HepG2 (cell line): ENCODE results near the gene MRPL28. TPM values are rescaled to one million over a fixed set of nuclear protein-coding genes. Genes with fewer than 3 reads are reported as not detected.

ENCODE experiments used
- ATAC-seq: fragments of 200-7000 bp; cut with Tn5 transposase; 3 replicates; pipeline ENCODE4 v1.9.1; 2020; ENCODE audit warnings: mild to moderate bottlenecking, moderate library complexity
- BruUV-seq: library from RNA; stranded (reverse); fragments of 400-500 nt; replicated peaks from 2 replicates; lab custom pipeline; 2021; lab: Mats Ljungman, UMichigan
- CTCF ChIA-PET: fragments of 300-600 bp; formaldehyde crosslinking; extraction: SDS; loops from one replicate; lab custom pipeline; 2021; ENCODE audit warnings: low total read pairs, inconsistent platforms, low intra/inter-chr PET ratio; lab: Yijun Ruan, JAX
- POLR2A ChIA-PET: fragments of 350-600 bp; sonication (Branson Sonifier 250); formaldehyde crosslinking; loops from one replicate; lab custom pipeline; 2020; ENCODE audit warnings: antibody characterized with exemption, inconsistent platforms; lab: Yijun Ruan, JAX
- DNase-seq: peaks from one replicate; pipeline ENCODE4 v3.0.0-alpha.2; 2015; ENCODE audit warnings: low spot score
- FAIRE-seq: peaks from 3 replicates; lab custom pipeline; 2011; peaks lifted over from hg19 to GRCh38; lab: Jason Lieb, UNC
- H2AFZ ChIP-seq: one replicate; pipeline ENCODE4 v1.6.1; 2011; ENCODE audit warnings: low read length, inconsistent platforms
- H3K27ac ChIP-seq: fragments of 300-600 bp; 3 replicates; pipeline ENCODE4 v1.8.0; 2011; ENCODE audit warnings: mixed run types, mild to moderate bottlenecking, mixed read lengths, low read length, inconsistent platforms; ENCODE audit not compliant: insufficient read depth; ENCODE audit errors: extremely low read length
- H3K27me3 ChIP-seq, 2 experiments: fragments of 200-600 bp in 1 of 2; 2 replicates in 1 of 2; 3 replicates in 1 of 2; pipeline versions ENCODE4 v1.6.0 to v1.8.0; 2011; ENCODE audit warnings: low read length in 2 of 2, mild to moderate bottlenecking in 2 of 2, moderate library complexity in 2 of 2, inconsistent platforms in 1 of 2; ENCODE audit not compliant: insufficient read depth in 2 of 2, control insufficient read depth in 1 of 2
- H3K36me3 ChIP-seq, 2 experiments: fragments of 200-600 bp in 1 of 2; replicated peaks in 1 of 2; 2 replicates in 1 of 2; 3 replicates in 1 of 2; pipeline versions ENCODE4 v1.5.1 to v1.8.0; 2011; ENCODE audit warnings: low read length in 2 of 2, inconsistent platforms in 1 of 2; ENCODE audit not compliant: insufficient read depth in 2 of 2, control insufficient read depth in 1 of 2
- H3K4me1 ChIP-seq: 2 replicates; pipeline ENCODE4 v1.5.1; 2012; ENCODE audit warnings: low read length, inconsistent platforms; ENCODE audit not compliant: insufficient read depth
- H3K4me2 ChIP-seq: 2 replicates; pipeline ENCODE4 v1.6.0; 2011; ENCODE audit warnings: low read depth, low read length, inconsistent platforms
- H3K4me3 ChIP-seq, 3 experiments: fragments of 200-600 bp in 1 of 3; sonication (generic), shearing (Covaris generic) in 1 of 3; replicated peaks in 1 of 3; 2 replicates each; pipeline ENCODE4 v1.5.1; 2011 to 2016; ENCODE audit warnings: low read length in 3 of 3, inconsistent platforms in 2 of 3, low read depth in 2 of 3, mild to moderate bottlenecking in 2 of 3, control low read depth in 1 of 3, mixed read lengths in 1 of 3; ENCODE audit not compliant: insufficient read depth in 1 of 3
- H3K79me2 ChIP-seq: one replicate; pipeline ENCODE4 v1.6.1; 2011; ENCODE audit warnings: low read length, inconsistent platforms; ENCODE audit not compliant: insufficient read depth
- H3K9ac ChIP-seq: 2 replicates; pipeline ENCODE4 v1.6.0; 2011; ENCODE audit warnings: mild to moderate bottlenecking, low read depth, low read length, inconsistent platforms; ENCODE audit not compliant: insufficient read depth
- H3K9me3 ChIP-seq: 2 replicates; pipeline ENCODE4 v1.5.1; 2012; ENCODE audit warnings: mild to moderate bottlenecking, low read length
- H4K20me1 ChIP-seq: 2 replicates; pipeline ENCODE4 v1.6.0; 2011; ENCODE audit warnings: inconsistent platforms, mild to moderate bottlenecking, low read length, moderate library complexity; ENCODE audit not compliant: insufficient read depth
- ARHGAP35 ChIP-seq: sonication (generic); formaldehyde crosslinking; IDR thresholded peaks from 2 replicates; pipeline ENCODE4 v1.9.0; 2022; ENCODE audit warnings: mild to moderate bottlenecking, inconsistent platforms, moderate library complexity, missing genetic modification reagents, borderline replicate concordance
- FOXK2 ChIP-seq: fragments of 450-650 bp; IDR thresholded peaks from 2 replicates; pipeline ENCODE4 v1.6.1; 2016
- HCFC1 ChIP-seq: fragments of 150-350 bp; IDR thresholded peaks from 2 replicates; pipeline ENCODE4 v1.6.1; 2014; ENCODE audit warnings: low read depth, low read length
- HNF4A ChIP-seq: sonication (generic); formaldehyde crosslinking; IDR thresholded peaks from 2 replicates; pipeline ENCODE4 v1.4.0; 2020; ENCODE audit warnings: missing genetic modification reagents
- ISX ChIP-seq: sonication (generic); formaldehyde crosslinking; conservative IDR thresholded peaks from 2 replicates; pipeline ENCODE4 v1.5.0; 2020; ENCODE audit warnings: missing genetic modification reagents
- MTERF4 ChIP-seq: sonication (generic); formaldehyde crosslinking; IDR thresholded peaks from 2 replicates; pipeline ENCODE4 v1.8.0; 2023; ENCODE audit warnings: mild to moderate bottlenecking, missing genetic modification reagents
- PRPF4 ChIP-seq: fragments of 200-400 bp; formaldehyde crosslinking; IDR thresholded peaks from 2 replicates; pipeline ENCODE4 v1.6.1; 2016; ENCODE audit warnings: low read length, low read depth; ENCODE audit not compliant: poor library complexity, severe bottlenecking
- RERE ChIP-seq: IDR thresholded peaks from 2 replicates; pipeline ENCODE4 v1.6.1; 2016; ENCODE audit warnings: low read depth, missing genetic modification reagents, missing compliant biosample characterization
- RFXAP ChIP-seq: sonication (generic); formaldehyde crosslinking; IDR thresholded peaks from 2 replicates; pipeline ENCODE4 v1.4.0; 2020; ENCODE audit warnings: missing genetic modification reagents, borderline replicate concordance
- THAP8 ChIP-seq: sonication (generic); formaldehyde crosslinking; IDR thresholded peaks from 2 replicates; pipeline ENCODE4 v1.5.1; 2020; ENCODE audit warnings: missing genetic modification reagents, mild to moderate bottlenecking, borderline replicate concordance
- ZMYM3 ChIP-seq: sonication (generic); formaldehyde crosslinking; IDR thresholded peaks from 2 replicates; pipeline ENCODE4 v1.5.1; 2020; ENCODE audit warnings: mild to moderate bottlenecking, missing genetic modification reagents
- ZNF274 ChIP-seq: sonication (generic); formaldehyde crosslinking; IDR thresholded peaks from 2 replicates; pipeline ENCODE4 v1.5.1; 2020; ENCODE audit warnings: mild to moderate bottlenecking, missing genetic modification reagents
- ZNF800 ChIP-seq: sonication (generic); formaldehyde crosslinking; IDR thresholded peaks from 2 replicates; pipeline ENCODE4 v1.4.0; 2020; ENCODE audit warnings: missing genetic modification reagents
- ZNF850 ChIP-seq: sonication (generic); formaldehyde crosslinking; conservative IDR thresholded peaks from 2 replicates; pipeline ENCODE4 v1.9.0; 2021; ENCODE audit warnings: mild to moderate bottlenecking, missing genetic modification reagents
- WGBS: methylation state at CpG from one replicate; pipeline ENCODE4 v1.1.6; 2017; ENCODE audit warnings: low lambda C conversion rate; 5-methylcytosine and 5-hydroxymethylcytosine counted together
- in situ Hi-C: cut with HindIII; loops from 2 replicates; pipeline ENCODE4 v1.10.0; 2017; ENCODE audit warnings: low pct_unique_long_range_greater_than_20kb; ENCODE audit not compliant: extremely low pct_ligation_motif_present
- intact Hi-C: fragments of 100-400 bp; cut with micrococcal nuclease; formaldehyde crosslinking; loops from one replicate; pipeline ENCODE4 v1.10.0; 2022; ENCODE audit not compliant: unreplicated experiment
- polyA plus RNA-seq, 8 experiments: library from polyadenylated mRNA; depleted of rRNA in 3 of 8; stranded (reverse) in 7 of 8; unstranded in 1 of 8; fragments of >200 nt; fragmentation: Illumina TruSeq in 4 of 8; extraction: Trizol in 4 of 8; gene quantifications; 2 replicates each; pipeline versions ENCODE4 v1.2.1 to v1.2.3, GENCODE V29; 2011 to 2016; ENCODE audit warnings: low read depth in 4 of 8, missing spikeins in 1 of 8, mixed read lengths in 1 of 8; ENCODE audit not compliant: insufficient read depth in 1 of 8
- total RNA-seq, 5 experiments: library from RNA; depleted of rRNA; stranded (reverse); fragments of >200 nt; fragmentation: Illumina TruSeq; extraction: Trizol; gene quantifications; 2 replicates each; pipeline ENCODE4 v1.2.3, GENCODE V29; 2016; ENCODE audit warnings: low read depth in 1 of 5

MRPL28 gene
- total and polyA plus RNA-seq, 2 of the 13 experiments (the other 11 are each of a cell fraction or from before 2014, with no cell fraction given): 114 to 135 TPM

GRCh38 chr16:373020-373598, 2.8 kb upstream of the MRPL28 start:
- BruUV-seq: no TSS peak

More at GRCh38 chr16:373020-373598, 2.8 kb upstream of the MRPL28 start:
- TF ChIP-seq HNF4A (CRISPR knock-in tag) (no peak), ZMYM3 (CRISPR knock-in tag) (no peak), HCFC1 (no peak), ARHGAP35 (CRISPR knock-in tag) (no peak), ISX (CRISPR knock-in tag) (no peak), PRPF4 (no peak), ZNF274 (CRISPR knock-in tag) (no peak), ZNF800 (CRISPR knock-in tag) (no peak), THAP8 (CRISPR knock-in tag) (no peak), RFXAP (CRISPR knock-in tag) (no peak), ZNF850 (CRISPR knock-in tag) (no peak), RERE (no peak), MTERF4 (CRISPR knock-in tag) (no peak), FOXK2 (no peak)
- intact Hi-C loops: no loop called here
- ChIA-PET POLR2A (no interaction called here), CTCF (no interaction called here)
- in situ Hi-C loops: no loop called here
- H4K20me1 ChIP-seq: no peaks in the 10 kb centered on the region
- no peak overlapping the region for H3K4me3 ChIP-seq
- no peaks in the 10 kb centered on the region for H3K27me3 ChIP-seq
- H2AFZ ChIP-seq: no peak overlapping the region
- no peak overlapping the region for H3K9ac ChIP-seq
- no peak for FAIRE-seq
- no peak for DNase-seq
- peaks cover 19 to 35% of the 10 kb centered on the region in 2 experiments; a peak in 4 of 5 replicates for H3K36me3 ChIP-seq
- no peak overlapping the region for H3K27ac ChIP-seq
- 100% methylated on average over 4 of the region's 5 CpGs for WGBS
- no peaks in the 10 kb centered on the region for H3K9me3 ChIP-seq
- no peak overlapping the region for H3K4me2 ChIP-seq
- peaks cover 6% of the 10 kb centered on the region for H3K79me2 ChIP-seq
- no peak for ATAC-seq
- H3K4me1 ChIP-seq: peaks cover 18% of the 10 kb centered on the region
